NOMO-1 (cell line): ENCODE measurements around the gene HOXA4.

ENCODE experiments used
- DNase-seq, 2 experiments: peaks; one replicate each; lab custom pipeline; 2025; ENCODE audit not compliant: unreplicated experiment in 2 of 2; lab: John Stamatoyannopoulos, UW

The HOXA4 gene

GRCh38 chr7:27147199-27148030 is 16.9 kb upstream of the HOXA4 start, which contains the start of gene HOXA6:
HOXA6 (minus strand) TSS chr7:27147774; CDS start chr7:27147749, 25 bp downstream.
- no peak for DNase-seq

- no peak for DNase-seq
Measured at GRCh38 chr7:27146491-27147198, 16.1 kb upstream of the HOXA4 start.

DNA sequence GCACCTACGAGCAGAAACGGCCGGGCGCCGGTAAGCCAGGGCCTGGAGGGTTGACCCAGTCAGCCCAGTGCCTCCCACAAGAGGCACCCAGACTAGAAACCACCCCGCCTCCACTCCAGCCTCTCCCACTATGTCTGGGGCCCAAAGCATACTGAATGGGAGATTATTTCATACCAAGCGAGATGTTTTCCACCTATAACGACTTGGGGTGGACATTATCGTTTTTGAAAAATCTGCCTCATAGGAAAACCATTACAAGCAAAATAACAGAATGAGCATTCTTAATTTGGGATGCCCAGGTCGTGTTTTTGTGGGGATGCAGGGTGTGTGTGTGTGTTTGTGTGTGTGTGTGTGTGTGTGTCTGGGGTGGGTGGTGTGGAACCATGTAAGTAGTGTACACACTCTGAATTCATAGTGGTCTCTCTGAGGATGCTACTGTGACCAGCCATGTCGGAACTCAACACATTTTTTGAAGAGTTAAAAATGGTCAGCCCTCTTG is 15.4 kb upstream of the HOXA4 start:
- no peak for DNase-seq

GRCh38 chr7:27145165-27145913 is 14.8 kb upstream of the HOXA4 start:
- no peak for DNase-seq

- DNase-seq: no peak
Measured at GRCh38 chr7:27144781-27145164, 14.2 kb upstream of the HOXA4 start.

DNA sequence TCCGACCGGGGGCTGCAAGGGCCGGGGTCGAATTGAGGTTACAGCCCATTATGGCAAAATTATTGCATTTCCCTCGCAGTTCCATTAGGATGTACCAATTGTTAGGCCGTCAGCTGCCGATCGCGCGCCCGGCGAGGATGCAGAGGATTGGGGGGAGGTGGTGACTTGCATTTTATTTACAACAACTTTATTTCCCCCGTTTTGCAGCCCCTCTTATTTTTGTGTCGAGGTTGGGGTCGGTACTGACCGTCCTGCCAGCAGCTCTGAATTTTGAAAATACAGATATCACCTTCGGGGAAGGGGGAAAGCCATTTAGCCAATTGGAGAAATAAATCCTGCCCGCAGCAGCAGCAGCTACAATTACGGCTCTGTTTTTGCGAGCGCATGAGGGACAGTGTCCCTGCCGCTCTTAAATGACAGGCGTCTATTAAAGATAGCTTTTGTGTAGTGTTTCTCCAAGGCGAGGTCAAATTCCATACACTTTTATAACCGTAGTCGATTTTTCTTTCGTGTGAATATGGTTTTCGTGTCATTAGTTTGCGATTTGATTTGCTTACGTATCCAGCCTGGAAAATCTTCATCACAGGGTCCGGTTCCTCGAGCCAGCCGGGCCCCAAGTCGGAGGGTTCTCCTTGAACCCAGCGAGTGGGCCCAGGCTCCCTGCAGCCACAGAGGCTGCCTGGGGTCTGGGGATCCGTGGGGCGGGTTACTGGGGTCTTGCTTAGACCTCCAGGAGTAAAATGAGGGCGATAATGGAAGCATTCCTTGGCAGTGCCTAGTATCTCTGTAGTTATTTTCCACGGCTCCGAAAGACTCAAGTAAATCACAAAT is 13.6 kb upstream of the HOXA4 start:
- no peak for DNase-seq

DNA sequence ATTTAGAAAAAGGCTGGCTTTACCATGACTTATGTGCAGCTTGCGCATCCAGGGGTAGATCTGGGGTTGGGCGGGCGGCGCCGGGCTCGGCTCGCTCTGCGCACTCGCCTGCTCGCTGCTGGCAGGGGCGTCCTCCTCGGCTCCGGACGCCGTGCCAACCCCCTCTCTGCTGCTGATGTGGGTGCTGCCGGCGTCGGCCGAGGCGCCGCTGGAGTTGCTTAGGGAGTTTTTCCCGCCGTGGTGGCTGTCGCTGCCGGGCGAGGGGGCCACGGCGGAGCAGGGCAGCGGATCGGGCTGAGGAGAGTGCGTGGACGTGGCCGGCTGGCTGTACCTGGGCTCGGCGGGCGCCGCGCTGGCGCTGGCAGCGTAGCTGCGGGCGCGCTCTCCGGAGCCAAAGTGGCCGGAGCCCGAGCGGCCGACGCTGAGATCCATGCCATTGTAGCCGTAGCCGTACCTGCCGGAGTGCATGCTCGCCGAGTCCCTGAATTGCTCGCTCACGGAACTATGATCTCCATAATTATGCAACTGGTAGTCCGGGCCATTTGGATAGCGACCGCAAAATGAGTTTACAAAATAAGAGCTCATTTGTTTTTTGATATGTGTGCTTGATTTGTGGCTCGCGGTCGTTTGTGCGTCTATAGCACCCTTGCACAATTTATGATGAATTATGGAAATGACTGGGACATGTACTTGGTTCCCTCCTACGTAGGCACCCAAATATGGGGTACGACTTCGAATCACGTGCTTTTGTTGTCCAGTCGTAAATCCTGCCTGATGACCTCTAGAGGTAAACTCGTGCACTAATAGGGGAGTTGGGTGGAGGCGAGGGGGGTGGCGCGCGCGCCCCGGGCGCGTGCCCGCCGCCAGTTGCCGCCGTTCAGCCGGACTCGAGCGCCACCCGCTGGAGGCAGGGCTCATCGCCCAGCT is 12.7 kb upstream of the HOXA4 start, which contains the start of gene HOXA5:
Gene HOXA5 (minus strand): TSS at position 659 of the 927 bp plus-strand sequence. CDS start 74 bp downstream, at position 585.
- DNase-seq: no peak

- no peak for DNase-seq
Measured at GRCh38 chr7:27142580-27143022, 12.0 kb upstream of the HOXA4 start.

- DNase-seq: no peak
Measured at GRCh38 chr7:27141923-27142579, 11.5 kb upstream of the HOXA4 start.

DNA sequence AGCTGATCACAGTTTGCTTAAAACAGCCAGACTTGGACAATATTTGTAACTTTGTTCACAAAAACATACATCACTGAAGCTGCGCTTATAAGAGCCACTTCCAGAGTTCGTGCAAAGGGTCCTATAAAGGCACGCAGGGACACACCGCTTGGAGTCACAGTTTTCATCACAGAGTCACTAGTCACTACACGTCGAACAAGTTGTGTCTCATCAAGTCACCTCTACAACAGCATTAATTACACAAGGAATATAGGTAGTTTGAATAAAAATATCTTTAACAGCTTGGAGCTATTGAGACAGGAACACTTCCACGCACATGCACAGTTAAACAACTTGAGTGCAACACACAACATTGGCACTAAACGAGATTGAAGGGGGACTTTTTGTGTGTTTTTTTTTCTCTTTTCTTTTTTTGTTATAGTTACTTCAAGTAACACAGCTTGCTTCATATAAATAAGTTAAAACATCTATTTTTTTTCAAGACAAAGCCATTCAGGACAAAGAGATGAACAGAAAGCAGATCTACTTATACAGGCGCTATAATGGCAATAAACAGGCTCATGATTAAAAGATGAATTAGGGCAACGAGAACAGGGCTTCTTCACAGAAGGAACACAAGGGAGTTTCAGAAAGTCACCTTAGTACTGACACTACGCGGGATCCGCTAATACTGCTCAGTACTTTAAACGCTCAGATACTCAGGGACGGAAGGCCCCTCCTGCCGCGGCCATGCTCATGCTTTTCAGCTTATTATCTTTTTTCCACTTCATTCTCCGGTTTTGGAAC is 10.8 kb upstream of the HOXA4 start:
- no peak for DNase-seq

DNA sequence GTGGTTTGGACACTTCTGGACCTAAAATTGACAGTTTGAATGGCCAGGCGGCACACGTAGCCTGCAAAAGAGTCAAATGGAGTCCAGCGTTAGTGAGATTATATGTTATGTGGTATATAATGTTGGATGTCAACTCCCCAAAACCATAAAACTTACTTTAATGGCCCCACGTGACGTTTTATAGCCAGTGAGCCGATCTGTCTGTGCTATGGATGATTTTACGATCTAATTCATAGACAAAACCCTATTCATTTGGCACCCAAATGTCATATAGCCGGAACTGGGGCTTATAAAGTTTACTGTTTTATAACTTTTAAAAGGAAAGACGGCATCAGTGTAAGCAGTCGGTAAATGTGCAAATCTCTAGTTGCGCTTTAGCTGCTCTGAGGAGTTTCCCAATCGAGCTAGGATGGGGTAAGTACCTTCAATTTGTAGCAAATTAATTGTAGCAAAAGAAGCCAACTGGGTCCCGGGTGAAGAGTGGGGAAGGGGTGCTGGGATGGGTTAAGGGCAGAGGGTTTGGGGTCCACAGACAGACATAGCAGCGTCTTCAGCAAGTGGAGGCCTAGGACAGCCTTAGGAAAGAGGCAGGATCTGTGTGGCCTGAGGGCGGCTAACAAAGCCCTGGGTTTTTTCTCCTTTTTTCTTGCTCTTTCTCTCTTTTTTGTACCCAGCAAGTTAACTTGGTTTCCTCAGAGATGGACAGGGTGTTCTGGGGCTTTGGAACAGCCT is 9.7 kb upstream of the HOXA4 start:
- DNase-seq: no peak

- no peak for DNase-seq
Measured at GRCh38 chr7:27139334-27140125, 9.0 kb upstream of the HOXA4 start.

GRCh38 chr7:27138985-27139333 is 8.4 kb upstream of the HOXA4 start:
- no peak for DNase-seq

DNA sequence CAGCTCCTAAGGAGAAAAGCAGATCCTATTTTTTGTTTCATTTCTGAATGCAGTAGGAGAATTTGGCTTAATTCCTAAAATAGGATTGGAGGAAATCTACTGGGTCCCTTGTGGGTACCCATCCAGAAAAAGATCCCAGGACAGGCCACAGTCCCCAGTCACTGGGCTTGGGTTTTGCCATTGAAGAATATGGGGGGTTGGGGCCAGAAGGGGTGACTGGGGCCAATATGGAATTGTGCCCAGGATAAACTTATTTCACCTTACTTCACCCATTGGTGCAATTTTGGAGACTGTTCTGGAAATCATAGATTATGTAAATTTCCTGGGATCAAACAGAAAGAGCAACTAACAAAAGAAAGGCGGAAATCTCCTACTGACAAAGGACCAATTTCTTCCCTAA is 7.9 kb upstream of the HOXA4 start:
- DNase-seq: no peak

DNA sequence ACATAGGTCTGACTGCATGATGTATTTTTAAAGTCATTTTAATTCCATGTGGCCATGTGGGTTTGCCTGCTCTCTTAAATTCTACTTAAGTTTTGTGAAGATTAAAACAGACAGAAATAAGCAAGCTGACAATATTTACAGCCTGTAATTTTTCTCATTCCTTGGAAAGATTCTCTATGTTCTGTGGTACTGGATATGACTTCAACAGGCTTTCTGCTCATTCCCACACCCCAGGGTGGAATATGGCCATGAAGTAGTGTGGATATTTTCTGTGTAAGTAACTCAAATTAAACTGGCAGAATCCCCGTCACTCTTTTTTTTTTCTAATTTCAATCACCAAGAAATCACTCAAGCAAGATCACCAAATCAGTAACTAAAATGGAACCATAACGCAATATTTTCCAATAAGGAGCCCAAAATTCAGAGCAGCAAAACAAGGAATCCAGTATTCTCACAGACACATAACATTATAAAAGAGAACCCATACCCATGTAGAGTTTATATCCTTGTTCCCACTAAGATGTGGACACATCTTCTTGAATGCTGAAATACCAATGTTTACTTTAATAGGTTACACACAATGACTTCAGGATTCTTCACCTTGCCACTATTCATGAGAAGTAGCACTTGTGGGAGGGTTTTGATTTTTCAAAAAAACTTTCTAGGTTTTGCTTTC is 7.2 kb upstream of the HOXA4 start:
- DNase-seq: no peak

- peak in 1 of 2 experiments; percentile 44 for DNase-seq
Measured at GRCh38 chr7:27134392-27134791, 3.8 kb upstream of the HOXA4 start.
